Keratinocyte (primary cell): ENCODE measurements around the gene SCAPER.

Source experiments
- EZH2 ChIP-seq: IDR thresholded peaks from one replicate; pipeline ENCODE4 v1.6.1; 2012; ENCODE audit warnings: inconsistent platforms, mild to moderate bottlenecking, low read length, moderate library complexity
- TF ChIP-seq, protein P1 (sequence below), 3 experiments: IDR thresholded peaks in 1 of 3; conservative IDR thresholded peaks in 1 of 3; optimal IDR thresholded peaks in 1 of 3; 2 replicates in 2 of 3; 3 replicates in 1 of 3; pipeline versions ENCODE3 to v1.5.1; 2011; ENCODE audit warnings: low read length in 3 of 3, mild to moderate bottlenecking in 3 of 3, moderate library complexity in 2 of 3, control low read depth in 1 of 3, inconsistent platforms in 1 of 3; ENCODE audit not compliant: insufficient read depth in 2 of 3; ENCODE audit errors: extremely low read depth in 1 of 3

DNA sequence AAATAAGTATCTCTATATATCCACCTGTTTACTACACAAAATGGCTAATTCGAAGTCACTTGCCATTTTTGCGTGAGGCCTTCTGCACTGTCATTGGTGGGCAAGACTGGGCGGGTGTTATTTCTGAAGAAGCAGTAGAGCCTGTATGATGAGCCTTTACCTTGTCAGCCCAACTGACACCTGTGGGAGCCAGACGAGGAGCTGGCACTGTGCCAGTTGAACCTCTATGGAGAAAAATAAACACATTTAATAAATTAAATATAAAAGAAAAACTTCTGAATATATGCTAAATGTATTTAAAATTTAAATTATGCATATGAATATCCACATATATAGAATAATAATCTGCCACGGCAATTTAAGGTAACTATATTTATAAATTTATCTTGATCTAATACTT is 109.9 kb downstream of the SCAPER start:
- TF ChIP-seq, protein P1, sequence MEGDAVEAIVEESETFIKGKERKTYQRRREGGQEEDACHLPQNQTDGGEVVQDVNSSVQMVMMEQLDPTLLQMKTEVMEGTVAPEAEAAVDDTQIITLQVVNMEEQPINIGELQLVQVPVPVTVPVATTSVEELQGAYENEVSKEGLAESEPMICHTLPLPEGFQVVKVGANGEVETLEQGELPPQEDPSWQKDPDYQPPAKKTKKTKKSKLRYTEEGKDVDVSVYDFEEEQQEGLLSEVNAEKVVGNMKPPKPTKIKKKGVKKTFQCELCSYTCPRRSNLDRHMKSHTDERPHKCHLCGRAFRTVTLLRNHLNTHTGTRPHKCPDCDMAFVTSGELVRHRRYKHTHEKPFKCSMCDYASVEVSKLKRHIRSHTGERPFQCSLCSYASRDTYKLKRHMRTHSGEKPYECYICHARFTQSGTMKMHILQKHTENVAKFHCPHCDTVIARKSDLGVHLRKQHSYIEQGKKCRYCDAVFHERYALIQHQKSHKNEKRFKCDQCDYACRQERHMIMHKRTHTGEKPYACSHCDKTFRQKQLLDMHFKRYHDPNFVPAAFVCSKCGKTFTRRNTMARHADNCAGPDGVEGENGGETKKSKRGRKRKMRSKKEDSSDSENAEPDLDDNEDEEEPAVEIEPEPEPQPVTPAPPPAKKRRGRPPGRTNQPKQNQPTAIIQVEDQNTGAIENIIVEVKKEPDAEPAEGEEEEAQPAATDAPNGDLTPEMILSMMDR (optimal IDR thresholded peaks at IDR 0.05 in 1 of 3, IDR thresholded peaks at IDR 0.05 in 1 of 3, conservative IDR thresholded peaks at IDR 0.05 in 1 of 3; ENCODE audit: extremely low read depth in 1 of 3, insufficient read depth in 2 of 3, low read length in 3 of 3): no peak
- no peak for TF ChIP-seq EZH2
